Hepatocyte (in vitro differentiated cells): ENCODE measurements around the gene ARFGAP1. TPM values are rescaled to one million over a fixed set of nuclear protein-coding genes. Genes with fewer than 3 reads are reported as not detected.

Source experiments
- DNase-seq: peaks from one replicate; pipeline ENCODE4 v3.0.0-alpha.2; 2016; ENCODE audit warnings: low spot score
- H2AFZ ChIP-seq: fragments of 200-600 bp; sonication (generic); 2 replicates; pipeline ENCODE4 v1.6.0; 2016; ENCODE audit warnings: antibody characterized with exemption, mild to moderate bottlenecking
- H3K27ac ChIP-seq: fragments of 200-600 bp; sonication (generic); 2 replicates; pipeline ENCODE4 v1.5.1; 2016; ENCODE audit warnings: mild to moderate bottlenecking
- H3K27me3 ChIP-seq: fragments of 200-600 bp; sonication (generic); 2 replicates; pipeline ENCODE4 v1.6.1; 2016
- H3K36me3 ChIP-seq: fragments of 200-600 bp; sonication (generic); replicated peaks from 2 replicates; pipeline ENCODE4 v1.5.1; 2016; ENCODE audit warnings: low read depth; ENCODE audit not compliant: insufficient read depth
- H3K4me1 ChIP-seq: fragments of 200-600 bp; sonication (generic); 2 replicates; pipeline ENCODE4 v1.5.1; 2016; ENCODE audit warnings: mild to moderate bottlenecking, moderate library complexity; ENCODE audit not compliant: insufficient read depth
- H3K4me2 ChIP-seq: fragments of 200-600 bp; sonication (generic); 2 replicates; pipeline ENCODE4 v1.6.0; 2016
- H3K4me3 ChIP-seq: fragments of 200-600 bp; sonication (generic); 2 replicates; pipeline ENCODE4 v1.5.1; 2016; ENCODE audit warnings: mild to moderate bottlenecking
- H3K79me2 ChIP-seq: fragments of 200-600 bp; sonication (generic); 2 replicates; pipeline ENCODE4 v1.6.0; 2017; ENCODE audit warnings: mild to moderate bottlenecking
- H3K9me2 ChIP-seq: fragments of 200-600 bp; sonication (generic); replicated peaks from 2 replicates; pipeline ENCODE4 v1.6.0; 2017; ENCODE audit warnings: mild to moderate bottlenecking; ENCODE audit not compliant: insufficient read depth
- H3K9me3 ChIP-seq: fragments of 200-600 bp; sonication (generic); 2 replicates; pipeline ENCODE4 v1.5.1; 2016; ENCODE audit warnings: low read depth, mild to moderate bottlenecking
- H4K20me1 ChIP-seq: fragments of 200-600 bp; sonication (generic); 2 replicates; pipeline ENCODE4 v1.6.0; 2016; ENCODE audit warnings: mild to moderate bottlenecking; ENCODE audit not compliant: insufficient read depth, poor library complexity, severe bottlenecking
- EZH2 ChIP-seq: fragments of 200-600 bp; sonication (generic); IDR thresholded peaks from 2 replicates; pipeline ENCODE4 v1.6.1; 2016; ENCODE audit warnings: antibody characterized with exemption, mild to moderate bottlenecking, borderline replicate concordance
- EZH2phosphoT487 ChIP-seq: fragments of 200-600 bp; sonication (generic); IDR thresholded peaks from one replicate; pipeline ENCODE4 v1.6.1; 2018; ENCODE audit warnings: antibody characterized with exemption, mild to moderate bottlenecking, low read depth, moderate library complexity; ENCODE audit not compliant: unreplicated experiment, severe bottlenecking
- WGBS: methylation state at CpG from one replicate; pipeline ENCODE4 v1.1.6; 2016; ENCODE audit warnings: low lambda C conversion rate; ENCODE audit errors: missing lambda C conversion rate; 5-methylcytosine and 5-hydroxymethylcytosine counted together
- polyA plus RNA-seq: library from polyadenylated mRNA; unstranded; fragments of >200 nt; fragmentation: Nextera tagmentation; extraction: Ambion mirVana; gene quantifications from 2 replicates; pipeline ENCODE4 v1.2.1, GENCODE V29; 2016
- total RNA-seq: library from RNA; depleted of rRNA; stranded (reverse); fragments of >200 nt; gene quantifications from 2 replicates; pipeline ENCODE4 v1.2.3, GENCODE V29; 2014
- TF ChIP-seq, protein P1 (sequence below): fragments of 200-600 bp; sonication (generic); IDR thresholded peaks from 2 replicates; pipeline ENCODE4 v1.5.1; 2016; ENCODE audit warnings: antibody characterized with exemption, mild to moderate bottlenecking; ENCODE audit not compliant: poor library complexity

ARFGAP1 gene
- total and polyA plus RNA-seq, 2 experiments from 2014 or later, result 78.2 to 99.0 TPM

DNA sequence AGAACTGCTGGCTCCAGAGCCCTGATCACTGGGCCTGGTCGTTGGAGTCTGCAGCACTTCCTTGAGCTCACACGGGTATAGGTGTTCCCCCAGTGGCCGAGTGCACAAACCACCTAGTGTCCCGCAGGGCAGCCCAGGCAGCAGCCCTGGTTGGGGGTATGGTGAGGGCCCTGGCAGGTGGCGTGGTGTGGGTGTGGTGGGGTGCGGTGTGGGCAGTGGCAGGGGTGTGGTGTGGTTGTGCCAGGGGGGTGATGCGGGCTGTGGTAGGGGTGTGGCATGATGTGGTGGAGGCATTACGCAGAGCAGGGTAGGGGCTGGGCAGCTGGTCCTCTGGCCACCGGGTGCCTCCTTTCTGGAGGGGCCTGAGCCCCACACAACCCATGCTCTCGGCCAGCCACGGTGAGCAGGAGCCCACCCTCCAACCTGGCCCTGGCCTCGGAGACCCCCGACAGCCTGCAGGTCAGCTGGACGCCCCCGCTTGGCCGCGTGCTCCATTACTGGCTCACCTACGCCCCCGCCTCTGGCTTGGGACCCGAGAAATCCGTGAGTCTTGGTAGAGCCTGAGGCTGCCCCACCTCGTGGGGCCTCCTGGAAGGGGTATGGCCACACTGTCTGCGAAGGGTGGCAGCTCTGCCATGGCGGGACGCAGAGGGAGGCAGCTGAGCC is 40.9 kb downstream of the ARFGAP1 start:
- 86% methylated on average over 20 of the region's 25 CpGs for WGBS
- H3K9me3 ChIP-seq, result no peaks in the 10 kb centered on the region
- H3K79me2 ChIP-seq, result no peaks in the 10 kb centered on the region
- H3K36me3 ChIP-seq, result no peaks in the 10 kb centered on the region
- no peak overlapping the region for H2AFZ ChIP-seq
- H3K4me1 ChIP-seq, result no peaks in the 10 kb centered on the region
- H3K4me3 ChIP-seq, result no peak overlapping the region
- H3K4me2 ChIP-seq, result no peak overlapping the region
- H3K27ac ChIP-seq, result no peak overlapping the region
- H3K27me3 ChIP-seq, result no peaks in the 10 kb centered on the region
- no peak for TF ChIP-seq EZH2
- TF ChIP-seq, protein P1, sequence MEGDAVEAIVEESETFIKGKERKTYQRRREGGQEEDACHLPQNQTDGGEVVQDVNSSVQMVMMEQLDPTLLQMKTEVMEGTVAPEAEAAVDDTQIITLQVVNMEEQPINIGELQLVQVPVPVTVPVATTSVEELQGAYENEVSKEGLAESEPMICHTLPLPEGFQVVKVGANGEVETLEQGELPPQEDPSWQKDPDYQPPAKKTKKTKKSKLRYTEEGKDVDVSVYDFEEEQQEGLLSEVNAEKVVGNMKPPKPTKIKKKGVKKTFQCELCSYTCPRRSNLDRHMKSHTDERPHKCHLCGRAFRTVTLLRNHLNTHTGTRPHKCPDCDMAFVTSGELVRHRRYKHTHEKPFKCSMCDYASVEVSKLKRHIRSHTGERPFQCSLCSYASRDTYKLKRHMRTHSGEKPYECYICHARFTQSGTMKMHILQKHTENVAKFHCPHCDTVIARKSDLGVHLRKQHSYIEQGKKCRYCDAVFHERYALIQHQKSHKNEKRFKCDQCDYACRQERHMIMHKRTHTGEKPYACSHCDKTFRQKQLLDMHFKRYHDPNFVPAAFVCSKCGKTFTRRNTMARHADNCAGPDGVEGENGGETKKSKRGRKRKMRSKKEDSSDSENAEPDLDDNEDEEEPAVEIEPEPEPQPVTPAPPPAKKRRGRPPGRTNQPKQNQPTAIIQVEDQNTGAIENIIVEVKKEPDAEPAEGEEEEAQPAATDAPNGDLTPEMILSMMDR, result no peak
- no peak for TF ChIP-seq EZH2phosphoT487
- H4K20me1 ChIP-seq, result no peaks in the 10 kb centered on the region
- no peak for DNase-seq
- H3K9me2 ChIP-seq, result no peaks in the 10 kb centered on the region

DNA sequence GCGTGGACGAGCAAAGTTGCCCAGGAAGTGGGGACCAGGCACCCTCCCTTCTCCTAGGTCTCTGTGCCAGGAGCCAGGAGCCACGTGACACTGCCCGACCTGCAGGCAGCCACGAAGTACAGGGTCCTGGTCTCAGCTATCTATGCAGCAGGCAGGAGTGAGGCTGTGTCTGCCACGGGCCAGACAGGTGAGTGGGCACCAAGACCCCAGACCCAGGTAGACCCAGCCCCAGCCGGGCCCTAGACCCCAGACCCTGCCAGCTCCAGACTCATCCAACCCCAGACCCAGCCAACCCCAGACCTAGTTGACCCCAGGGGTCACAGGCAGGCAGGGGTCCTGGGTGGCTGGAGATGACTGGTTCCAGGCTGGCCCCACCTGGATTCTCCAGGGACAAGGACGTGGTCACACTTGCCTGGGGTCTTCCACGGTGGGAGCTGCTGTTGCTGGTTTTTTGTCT is 41.4 kb downstream of the ARFGAP1 start:
- H3K4me2 ChIP-seq, result no peak overlapping the region
- no peaks in the 10 kb centered on the region for H3K36me3 ChIP-seq
- H2AFZ ChIP-seq, result no peak overlapping the region
- H3K4me1 ChIP-seq, result no peaks in the 10 kb centered on the region
- H3K27me3 ChIP-seq, result no peaks in the 10 kb centered on the region
- H4K20me1 ChIP-seq, result no peaks in the 10 kb centered on the region
- 88% methylated on average over 9 of the region's 9 CpGs for WGBS
- no peaks in the 10 kb centered on the region for H3K9me2 ChIP-seq
- DNase-seq, result no peak
- TF ChIP-seq EZH2phosphoT487, result no peak
- no peak for TF ChIP-seq EZH2
- TF ChIP-seq, protein P1, result no peak
- no peaks in the 10 kb centered on the region for H3K79me2 ChIP-seq
- H3K9me3 ChIP-seq, result no peaks in the 10 kb centered on the region
- H3K27ac ChIP-seq, result no peak overlapping the region
- no peak overlapping the region for H3K4me3 ChIP-seq

DNA sequence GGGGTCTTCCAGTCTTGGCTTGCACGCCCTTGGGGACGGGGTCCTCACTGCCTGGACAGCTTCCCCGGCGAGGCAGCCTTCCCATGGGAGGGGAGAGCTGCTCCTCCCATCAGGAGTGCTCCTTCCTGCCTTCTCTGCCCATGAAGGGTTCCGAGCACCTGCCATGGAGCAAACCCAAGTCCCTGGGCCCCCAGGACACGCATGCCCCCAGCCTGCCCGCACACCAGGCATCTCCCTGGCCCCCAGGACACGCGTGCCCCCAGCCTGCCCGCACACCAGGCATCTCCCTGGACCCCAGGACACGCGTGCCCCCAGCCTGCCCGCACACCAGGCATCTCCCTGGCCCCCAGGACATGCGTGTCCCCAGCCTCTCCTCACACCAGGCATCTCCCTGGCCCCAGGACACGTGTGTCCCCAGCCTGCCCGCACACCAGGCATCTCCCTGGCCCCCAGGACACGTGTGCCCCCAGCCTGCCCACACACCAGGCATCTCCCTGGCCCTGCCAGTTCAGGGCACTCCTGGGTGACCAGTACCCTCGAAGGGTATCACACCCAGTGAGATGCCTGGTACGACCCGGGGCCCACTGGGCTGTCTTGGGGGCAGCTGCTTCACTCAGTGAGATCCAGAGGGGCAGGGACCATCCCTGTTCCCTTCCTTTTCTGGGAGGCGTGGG is 42.1 kb downstream of the ARFGAP1 start:
- no peaks in the 10 kb centered on the region for H3K9me2 ChIP-seq
- no peaks in the 10 kb centered on the region for H3K27me3 ChIP-seq
- H3K36me3 ChIP-seq, result no peaks in the 10 kb centered on the region
- H3K4me2 ChIP-seq, result no peak overlapping the region
- H4K20me1 ChIP-seq, result no peaks in the 10 kb centered on the region
- DNase-seq, result no peak
- H2AFZ ChIP-seq, result no peak overlapping the region
- no peak overlapping the region for H3K4me3 ChIP-seq
- no peaks in the 10 kb centered on the region for H3K9me3 ChIP-seq
- H3K4me1 ChIP-seq, result no peaks in the 10 kb centered on the region
- 92% methylated on average over 14 of the region's 21 CpGs for WGBS
- no peak overlapping the region for H3K27ac ChIP-seq
- no peaks in the 10 kb centered on the region for H3K79me2 ChIP-seq
- TF ChIP-seq, protein P1, result no peak
- TF ChIP-seq EZH2 (no peak), EZH2phosphoT487 (no peak)
